Measurements from ENCODE around the gene EYA2.

Gene EYA2

DNA sequence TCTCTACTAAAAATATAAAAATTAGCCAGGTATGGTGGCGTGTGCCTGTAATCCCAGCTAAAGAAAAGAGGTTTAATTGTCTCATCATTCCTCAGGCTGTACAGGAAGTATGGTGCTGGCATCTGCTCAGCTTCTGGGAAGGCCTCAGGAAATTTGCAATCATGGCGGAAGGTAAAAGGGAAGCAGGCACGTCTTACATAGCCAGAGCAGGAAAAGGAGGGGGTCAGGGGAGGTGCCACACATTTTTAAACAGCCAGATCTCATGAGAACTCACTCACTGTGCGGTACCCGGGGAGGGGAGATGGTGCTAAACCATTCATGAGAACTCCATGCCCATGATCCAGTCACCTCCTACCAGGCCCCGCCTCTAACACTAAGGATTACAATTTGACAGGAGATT is 191.7 kb downstream of the EYA2 start:
- DNase-seq (ENCODE audit: extremely low read depth, low read depth): no peak
- TF ChIP-seq, protein P1, sequence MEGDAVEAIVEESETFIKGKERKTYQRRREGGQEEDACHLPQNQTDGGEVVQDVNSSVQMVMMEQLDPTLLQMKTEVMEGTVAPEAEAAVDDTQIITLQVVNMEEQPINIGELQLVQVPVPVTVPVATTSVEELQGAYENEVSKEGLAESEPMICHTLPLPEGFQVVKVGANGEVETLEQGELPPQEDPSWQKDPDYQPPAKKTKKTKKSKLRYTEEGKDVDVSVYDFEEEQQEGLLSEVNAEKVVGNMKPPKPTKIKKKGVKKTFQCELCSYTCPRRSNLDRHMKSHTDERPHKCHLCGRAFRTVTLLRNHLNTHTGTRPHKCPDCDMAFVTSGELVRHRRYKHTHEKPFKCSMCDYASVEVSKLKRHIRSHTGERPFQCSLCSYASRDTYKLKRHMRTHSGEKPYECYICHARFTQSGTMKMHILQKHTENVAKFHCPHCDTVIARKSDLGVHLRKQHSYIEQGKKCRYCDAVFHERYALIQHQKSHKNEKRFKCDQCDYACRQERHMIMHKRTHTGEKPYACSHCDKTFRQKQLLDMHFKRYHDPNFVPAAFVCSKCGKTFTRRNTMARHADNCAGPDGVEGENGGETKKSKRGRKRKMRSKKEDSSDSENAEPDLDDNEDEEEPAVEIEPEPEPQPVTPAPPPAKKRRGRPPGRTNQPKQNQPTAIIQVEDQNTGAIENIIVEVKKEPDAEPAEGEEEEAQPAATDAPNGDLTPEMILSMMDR (IDR thresholded peaks at IDR 0.05; ENCODE audit: low read depth, low read length): no peak

DNA sequence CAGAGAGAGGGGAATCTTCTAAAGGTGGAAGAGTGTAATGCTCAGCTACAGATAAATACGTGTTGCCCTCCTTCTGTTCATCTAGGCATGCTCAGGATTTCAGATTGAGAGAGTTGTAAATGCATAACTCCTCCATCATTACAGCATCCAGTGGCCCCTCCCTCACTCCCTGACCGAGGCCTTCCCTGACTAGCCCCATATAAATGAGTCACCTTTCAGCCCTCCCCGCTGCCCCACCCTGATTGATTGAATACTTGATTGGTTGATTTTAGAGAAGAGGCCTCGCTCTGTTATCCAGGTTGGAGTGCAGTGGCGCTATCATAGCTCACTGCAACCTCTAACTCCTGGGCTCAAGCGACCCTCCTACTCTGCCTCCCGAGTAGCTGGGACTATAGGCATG is 193.7 kb downstream of the EYA2 start:
- TF ChIP-seq, protein P1 (IDR thresholded peaks at IDR 0.05; ENCODE audit: low read depth, low read length): no peak
- DNase-seq (ENCODE audit: extremely low read depth, low read depth): no peak

DNA sequence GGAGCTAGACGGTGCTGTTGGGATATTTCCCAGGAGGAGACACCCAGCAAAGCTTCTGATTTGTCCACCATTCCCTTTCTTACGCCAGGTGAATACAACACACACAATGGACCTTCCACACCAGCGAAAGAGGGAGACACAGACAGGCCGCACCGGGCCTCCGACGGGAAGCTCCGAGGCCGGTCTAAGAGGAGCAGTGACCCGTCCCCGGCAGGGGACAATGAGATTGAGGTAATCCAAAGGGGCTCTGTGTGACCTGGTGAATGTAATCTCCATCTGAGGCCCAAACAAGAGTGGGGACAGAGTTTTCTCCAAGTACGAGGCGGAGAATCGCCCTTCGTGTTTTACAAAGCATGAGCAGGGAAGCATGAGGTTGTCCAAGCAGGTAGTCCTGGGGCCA is 194.5 kb downstream of the EYA2 start:
- DNase-seq (ENCODE audit: extremely low read depth, low read depth): no peak
- TF ChIP-seq, protein P1 (IDR thresholded peaks at IDR 0.05; ENCODE audit: low read depth, low read length): no peak

DNA sequence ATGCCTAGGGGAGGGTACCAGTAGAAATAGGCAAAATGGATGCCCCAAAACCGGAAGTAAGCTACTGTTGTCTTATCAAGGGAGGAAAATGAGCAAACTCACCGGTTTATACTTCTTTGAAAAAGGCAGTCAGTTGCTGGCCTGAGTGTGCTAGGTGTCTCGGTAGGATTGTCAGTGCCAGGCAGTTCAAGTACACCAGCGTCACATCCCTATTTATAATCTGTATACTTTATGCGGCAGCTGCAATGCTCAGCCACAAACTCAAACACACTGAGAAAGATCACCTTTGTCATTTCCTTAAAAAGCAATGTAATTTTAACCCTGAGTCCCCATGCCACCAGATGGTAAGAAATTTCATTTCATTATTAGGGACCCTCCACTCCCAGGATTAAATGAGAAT is 196.2 kb downstream of the EYA2 start:
- TF ChIP-seq, protein P1 (IDR thresholded peaks at IDR 0.05; ENCODE audit: low read depth, low read length): no peak
- no peak for DNase-seq (ENCODE audit: extremely low read depth, low read depth)

DNA sequence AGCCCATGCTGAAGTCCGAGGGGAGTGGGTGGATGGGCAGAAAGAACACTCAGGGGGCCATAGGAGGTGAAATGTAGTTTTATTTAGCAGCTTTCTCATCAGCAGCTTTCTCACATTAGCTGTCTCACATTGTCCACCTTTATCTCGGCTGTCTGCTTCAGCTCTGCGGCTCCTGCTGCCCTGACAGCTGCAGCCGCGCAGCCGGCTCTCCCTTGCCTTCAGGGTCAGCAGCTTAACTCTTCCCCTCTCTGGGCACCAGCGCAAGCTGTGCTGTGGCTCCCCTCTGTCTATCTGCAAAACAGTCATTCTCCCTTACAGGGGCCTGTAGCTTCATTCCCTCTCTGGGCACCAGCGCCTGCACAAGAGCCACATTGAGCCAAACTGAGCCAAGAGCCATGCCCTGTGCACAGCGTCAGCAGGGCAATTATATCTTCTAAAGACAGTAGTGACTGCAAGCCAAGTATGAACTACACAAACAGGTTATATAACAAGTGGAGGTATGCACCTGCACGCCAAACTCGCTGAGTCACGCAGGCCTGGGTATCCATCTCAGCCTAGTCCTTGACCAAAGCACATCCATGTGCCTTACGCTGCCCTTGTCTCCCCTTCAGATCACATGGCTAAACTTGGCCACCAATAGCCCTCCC is 198.8 kb downstream of the EYA2 start:
- TF ChIP-seq, protein P1 (IDR thresholded peaks at IDR 0.05; ENCODE audit: low read depth, low read length): no peak
- DNase-seq (ENCODE audit: extremely low read depth, low read depth): no peak

DNA sequence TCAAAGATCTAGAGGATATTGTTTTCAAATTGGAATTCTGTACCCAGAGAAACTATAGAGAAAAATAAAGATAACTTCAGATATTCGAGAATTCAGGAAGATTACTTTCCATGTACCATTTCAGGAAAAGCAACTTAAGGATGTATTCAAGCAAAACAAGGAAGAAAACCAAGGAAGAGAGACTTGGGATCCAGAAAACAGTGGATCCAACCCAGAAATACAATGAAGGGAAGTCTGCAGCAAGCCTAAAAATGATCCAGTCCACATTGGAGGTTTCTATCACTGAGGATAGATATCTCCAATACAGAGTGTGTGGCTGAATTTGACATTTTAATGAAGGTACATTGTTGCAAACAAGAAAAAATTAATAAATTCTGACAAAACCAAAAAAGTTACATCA is 201.0 kb downstream of the EYA2 start:
- TF ChIP-seq, protein P1 (IDR thresholded peaks at IDR 0.05; ENCODE audit: low read depth, low read length): no peak
- no peak for DNase-seq (ENCODE audit: extremely low read depth, low read depth)

DNA sequence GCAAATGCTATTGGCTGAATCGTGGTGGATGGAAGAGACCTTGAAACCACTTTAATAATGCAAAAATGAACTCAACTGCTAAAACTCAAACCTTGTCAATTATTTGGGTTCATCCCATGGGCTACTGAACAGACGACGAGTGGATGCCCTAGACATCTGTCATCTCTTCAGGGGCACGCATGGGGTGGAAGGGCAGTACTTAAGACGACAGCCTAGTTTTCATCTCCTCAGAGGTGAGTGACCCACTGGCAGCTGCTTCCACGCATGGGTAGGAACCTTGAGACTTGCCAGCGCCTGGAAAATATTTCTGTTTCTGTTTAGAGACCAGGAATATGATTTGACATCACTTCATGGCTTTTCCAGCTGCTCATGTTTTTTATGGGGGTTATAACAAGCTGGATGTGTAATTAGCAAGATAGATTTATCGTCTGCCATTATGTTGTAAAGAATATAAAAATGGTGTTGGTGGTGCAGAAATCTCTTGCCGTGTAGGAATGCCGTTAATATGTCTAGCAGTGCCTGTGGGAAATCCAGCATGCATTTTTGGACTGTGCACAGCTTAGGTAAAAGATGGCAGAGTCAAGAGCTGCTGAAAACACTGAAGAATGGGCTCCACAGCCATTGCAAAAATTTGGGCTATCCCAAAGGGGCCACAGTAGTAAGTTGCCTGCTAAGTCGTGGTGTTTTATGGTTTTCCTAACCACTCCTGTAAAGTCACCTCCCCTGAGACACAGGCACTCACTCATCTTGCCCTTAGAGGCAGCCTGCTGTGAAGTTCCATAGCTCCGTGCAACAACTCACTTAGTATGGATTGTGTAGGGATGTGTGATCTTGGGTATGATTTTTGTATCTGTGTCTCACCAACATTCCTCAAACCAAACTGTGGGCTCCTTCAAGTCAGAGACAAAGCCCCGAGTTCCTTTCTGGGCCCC is 203.3 kb downstream of the EYA2 start:
- DNase-seq (ENCODE audit: extremely low read depth, low read depth): no peak
- TF ChIP-seq, protein P1 (IDR thresholded peaks at IDR 0.05; ENCODE audit: low read depth, low read length): no peak

Measured in AG09319 (cell line).